IgD-negative memory B cell (primary cell): ENCODE measurements around the gene TBC1D4. TPM values are rescaled to one million over a fixed set of nuclear protein-coding genes. Genes with fewer than 3 reads are reported as not detected.
A peak's percentile ranks its signal among the peaks of the same experiment; 100 is the strongest.

ENCODE experiments used
- H3K27ac Mint-ChIP-seq, 3 donors: one replicate each; pipeline ENCODE4 v1.8.0; 2020 to 2022; ENCODE audit warnings: mild to moderate bottlenecking in 3 of 3, mixed read lengths in 3 of 3, moderate library complexity in 1 of 3
- H3K27me3 Mint-ChIP-seq: one replicate; pipeline ENCODE4 v1.8.0; 2021; ENCODE audit warnings: mixed read lengths
- H3K36me3 Mint-ChIP-seq: one replicate; pipeline ENCODE4 v1.8.0; 2020; ENCODE audit warnings: mild to moderate bottlenecking, mixed read lengths
- H3K4me1 Mint-ChIP-seq, 3 donors: one replicate each; pipeline ENCODE4 v1.8.0; 2020 to 2022; ENCODE audit warnings: mixed read lengths in 3 of 3, mild to moderate bottlenecking in 1 of 3
- H3K4me3 Mint-ChIP-seq, 4 donors: one replicate each; pipeline ENCODE4 v1.8.0; 2020 to 2022; ENCODE audit warnings: mild to moderate bottlenecking in 4 of 4, mixed read lengths in 4 of 4, moderate library complexity in 3 of 4
- H3K9me3 Mint-ChIP-seq, 3 donors: one replicate each; pipeline ENCODE4 v1.8.0; 2020 to 2021; ENCODE audit warnings: mixed read lengths in 3 of 3, mild to moderate bottlenecking in 1 of 3
- polyA plus RNA-seq: library from polyadenylated mRNA; unstranded; fragments of 300-500 nt; fragmentation: Illumina TruSeq; gene quantifications from one replicate; pipeline ENCODE4 v1.2.3, GENCODE V29; 2021

The TBC1D4 gene
- polyA plus RNA-seq, 1 donor from 2014 or later = 1.6 TPM

GRCh38 chr13:75383064-75383715 lies 98.8 kb downstream of the TBC1D4 start:
- H3K9me3 Mint-ChIP-seq = no peaks in the 10 kb centered on the region
- H3K36me3 Mint-ChIP-seq = no peaks in the 10 kb centered on the region
- H3K4me3 Mint-ChIP-seq = no peak overlapping the region
- H3K4me1 Mint-ChIP-seq = no peaks in the 10 kb centered on the region
- H3K27ac Mint-ChIP-seq = no peak overlapping the region
- peaks cover 1% of the 10 kb centered on the region for H3K27me3 Mint-ChIP-seq

DNA sequence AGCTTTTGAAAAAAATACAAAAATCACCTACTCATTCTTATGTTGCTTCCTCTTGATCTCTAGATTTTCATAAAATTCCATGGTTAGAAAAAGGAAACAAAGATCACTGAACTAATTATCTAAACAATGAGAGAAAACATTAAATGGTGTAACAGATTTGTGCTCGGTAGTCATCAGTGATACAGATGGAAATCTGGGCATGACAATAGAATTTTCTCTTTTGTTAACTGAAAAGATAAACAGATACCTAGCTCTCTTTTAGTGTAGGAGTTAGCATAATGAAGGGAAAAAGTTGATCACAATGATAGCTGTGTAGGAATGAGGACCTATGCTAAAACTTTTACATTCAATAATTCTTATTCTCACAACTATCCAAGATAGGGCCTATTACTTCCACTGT lies 103.7 kb downstream of the TBC1D4 start:
- H3K27ac Mint-ChIP-seq = no peak overlapping the region
- peaks cover 1% of the 10 kb centered on the region for H3K27me3 Mint-ChIP-seq
- H3K4me3 Mint-ChIP-seq = no peak overlapping the region
- H3K9me3 Mint-ChIP-seq = no peaks in the 10 kb centered on the region
- H3K4me1 Mint-ChIP-seq = no peaks in the 10 kb centered on the region
- H3K36me3 Mint-ChIP-seq = no peaks in the 10 kb centered on the region

- H3K36me3 Mint-ChIP-seq = no peaks in the 10 kb centered on the region
- peaks cover 1% of the 10 kb centered on the region for H3K27me3 Mint-ChIP-seq
- no peak overlapping the region for H3K27ac Mint-ChIP-seq
- no peaks in the 10 kb centered on the region for H3K9me3 Mint-ChIP-seq
- H3K4me3 Mint-ChIP-seq = no peak overlapping the region
- no peaks in the 10 kb centered on the region for H3K4me1 Mint-ChIP-seq
Observed at GRCh38 chr13:75376792-75377402, 105.1 kb downstream of the TBC1D4 start.

GRCh38 chr13:75375329-75375728 lies 106.6 kb downstream of the TBC1D4 start:
- H3K4me1 Mint-ChIP-seq = no peaks in the 10 kb centered on the region
- H3K36me3 Mint-ChIP-seq = no peaks in the 10 kb centered on the region
- no peaks in the 10 kb centered on the region for H3K27me3 Mint-ChIP-seq
- H3K4me3 Mint-ChIP-seq = no peak overlapping the region
- H3K27ac Mint-ChIP-seq = no peak overlapping the region
- no peaks in the 10 kb centered on the region for H3K9me3 Mint-ChIP-seq

DNA sequence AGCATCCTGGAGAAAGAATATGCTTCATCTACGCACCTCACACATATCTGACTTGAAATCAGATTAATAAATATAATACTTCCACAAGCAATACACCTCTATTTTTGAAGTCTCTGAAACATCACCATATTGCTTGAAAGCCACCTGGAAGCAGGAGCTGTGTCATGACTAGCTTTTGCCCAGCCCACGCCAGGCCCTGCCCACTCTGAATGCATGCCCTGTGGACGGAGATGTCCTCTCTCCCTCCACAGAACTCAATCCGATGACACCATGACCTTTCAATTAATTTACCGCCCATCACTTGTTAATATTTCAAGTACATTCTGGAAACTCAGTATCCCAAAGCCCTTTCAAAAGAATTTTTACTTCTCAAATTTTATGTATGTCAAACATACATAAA lies 108.0 kb downstream of the TBC1D4 start:
- Mint-ChIP-seq H3K36me3 (no peaks in the 10 kb centered on the region), H3K4me3 (no peak overlapping the region), H3K27me3 (peaks cover 2% of the 10 kb centered on the region), H3K4me1 (no peaks in the 10 kb centered on the region), H3K27ac (no peak overlapping the region), H3K9me3 (no peaks in the 10 kb centered on the region)

DNA sequence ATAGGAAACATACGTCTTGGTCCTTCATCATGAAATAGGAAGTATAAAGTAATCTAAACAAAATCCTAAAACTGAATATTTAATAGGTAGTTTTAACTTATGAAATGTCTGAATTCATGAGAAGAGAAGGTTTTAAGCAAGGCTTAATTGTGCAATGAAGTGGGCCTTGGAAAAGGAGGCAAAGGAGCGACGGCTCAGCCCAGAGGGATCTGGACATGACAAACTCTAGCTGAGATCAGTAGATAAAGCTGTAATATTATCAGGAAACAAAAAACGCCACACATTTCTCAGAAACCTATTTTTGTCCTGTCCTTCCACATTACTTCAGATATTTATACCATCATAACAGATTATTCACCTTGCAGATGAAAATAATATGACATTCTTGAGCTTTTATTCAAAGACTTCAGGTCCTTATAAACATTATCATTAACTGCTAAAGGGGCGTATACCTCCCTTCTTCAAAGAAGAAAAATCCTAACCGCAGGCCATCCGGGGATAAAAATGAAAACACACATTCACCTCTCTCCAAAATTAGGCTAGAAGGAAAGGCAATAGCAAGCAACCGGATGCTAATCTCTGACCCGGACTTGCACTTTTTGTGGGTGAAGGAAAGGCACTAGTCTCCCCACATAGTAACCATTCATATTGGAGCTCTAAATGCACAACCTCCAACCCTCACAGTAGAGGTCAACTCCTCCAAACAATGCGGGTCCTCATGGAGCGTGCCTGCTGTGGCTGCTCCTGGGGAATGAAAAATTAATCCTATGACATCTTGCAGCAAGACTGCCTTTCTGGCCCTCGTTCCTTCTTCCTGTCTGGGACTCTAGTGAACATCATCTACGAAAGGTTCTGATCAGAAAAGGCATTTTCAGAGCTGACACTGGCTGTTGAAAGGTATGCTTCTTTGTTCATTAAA lies 108.8 kb downstream of the TBC1D4 start:
- Mint-ChIP-seq H3K27ac (no peak overlapping the region), H3K36me3 (no peaks in the 10 kb centered on the region), H3K27me3 (peaks cover 4% of the 10 kb centered on the region), H3K4me3 (no peak overlapping the region), H3K4me1 (no peaks in the 10 kb centered on the region), H3K9me3 (no peaks in the 10 kb centered on the region)

DNA sequence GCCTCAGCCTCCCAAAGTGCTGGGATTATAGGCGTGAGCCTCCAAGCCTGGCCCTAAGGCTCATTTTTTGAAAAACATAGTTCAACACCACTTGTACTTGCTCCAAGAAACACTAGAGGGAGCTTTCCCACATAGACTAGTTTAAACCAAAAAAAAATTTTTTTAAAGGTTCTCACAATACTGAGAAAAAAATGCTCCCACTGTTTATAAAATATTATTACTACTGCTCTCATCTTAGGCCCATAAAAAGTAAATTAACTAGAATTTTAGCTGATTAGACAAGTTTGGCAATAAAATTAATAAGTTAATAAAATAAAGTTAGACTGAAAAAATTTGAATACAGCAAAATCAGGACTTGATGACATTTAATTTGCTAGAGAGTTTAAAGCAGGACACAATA lies 109.5 kb downstream of the TBC1D4 start:
- no peaks in the 10 kb centered on the region for H3K4me1 Mint-ChIP-seq
- H3K27ac Mint-ChIP-seq = no peak overlapping the region
- H3K4me3 Mint-ChIP-seq = no peak overlapping the region
- no peaks in the 10 kb centered on the region for H3K9me3 Mint-ChIP-seq
- peaks cover 4% of the 10 kb centered on the region for H3K27me3 Mint-ChIP-seq
- H3K36me3 Mint-ChIP-seq = no peaks in the 10 kb centered on the region

GRCh38 chr13:75371203-75371602 lies 110.8 kb downstream of the TBC1D4 start:
- Mint-ChIP-seq H3K4me3 (no peak overlapping the region), H3K9me3 (no peaks in the 10 kb centered on the region), H3K27ac (no peak overlapping the region), H3K27me3 (peaks cover 7% of the 10 kb centered on the region), H3K36me3 (no peaks in the 10 kb centered on the region), H3K4me1 (peaks cover 0 to under 1% (median 0%) of the 10 kb centered on the region in 3 donors)

GRCh38 chr13:75370774-75371173 lies 111.2 kb downstream of the TBC1D4 start:
- Mint-ChIP-seq H3K4me3 (no peak overlapping the region), H3K27ac (no peak overlapping the region), H3K9me3 (no peaks in the 10 kb centered on the region), H3K36me3 (no peaks in the 10 kb centered on the region), H3K27me3 (peaks cover 10% of the 10 kb centered on the region), H3K4me1 (peaks cover 2 to 5% (median 2%) of the 10 kb centered on the region in 3 donors)

GRCh38 chr13:75369981-75370380 lies 112.0 kb downstream of the TBC1D4 start:
- Mint-ChIP-seq H3K27ac (no peak overlapping the region), H3K9me3 (no peaks in the 10 kb centered on the region), H3K36me3 (no peaks in the 10 kb centered on the region), H3K4me1 (peaks cover 4 to 7% (median 4%) of the 10 kb centered on the region in 3 donors), H3K27me3 (peaks cover 12% of the 10 kb centered on the region), H3K4me3 (no peak overlapping the region)

DNA sequence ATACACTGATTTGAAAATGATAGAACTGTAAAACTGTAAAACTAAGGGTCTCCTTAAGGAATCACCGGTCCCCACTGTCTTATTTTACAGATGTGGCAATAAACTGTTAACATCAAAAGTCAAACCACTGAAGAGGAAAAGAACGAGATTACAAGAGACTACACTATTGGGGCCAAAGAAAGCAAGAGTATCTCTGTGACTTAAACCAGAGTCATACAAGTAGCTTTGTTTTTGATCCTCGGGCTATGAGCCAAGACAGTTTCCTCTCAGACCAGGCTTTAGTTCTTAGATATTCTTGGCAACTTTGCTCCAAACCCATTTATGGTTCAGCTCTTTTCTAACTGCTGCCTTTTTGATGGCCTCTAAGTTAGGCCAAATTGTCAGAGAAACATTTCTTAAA lies 113.8 kb downstream of the TBC1D4 start:
- Mint-ChIP-seq H3K27ac (no peak overlapping the region), H3K27me3 (peaks cover 12% of the 10 kb centered on the region), H3K9me3 (no peaks in the 10 kb centered on the region), H3K4me1 (peaks cover 4 to 7% (median 4%) of the 10 kb centered on the region in 3 donors), H3K36me3 (no peaks in the 10 kb centered on the region), H3K4me3 (no peak overlapping the region)

GRCh38 chr13:75366380-75367280 lies 115.3 kb downstream of the TBC1D4 start:
- H3K36me3 Mint-ChIP-seq = no peaks in the 10 kb centered on the region
- peaks cover 15% of the 10 kb centered on the region for H3K27me3 Mint-ChIP-seq
- H3K4me3 Mint-ChIP-seq = no peak overlapping the region
- no peak overlapping the region for H3K27ac Mint-ChIP-seq
- H3K9me3 Mint-ChIP-seq = no peaks in the 10 kb centered on the region
- H3K4me1 Mint-ChIP-seq = peaks cover 4 to 7% (median 4%) of the 10 kb centered on the region in 3 donors

GRCh38 chr13:75365724-75366173 lies 116.2 kb downstream of the TBC1D4 start:
- Mint-ChIP-seq H3K4me1 (peaks cover 4 to 7% (median 4%) of the 10 kb centered on the region in 3 donors), H3K36me3 (no peaks in the 10 kb centered on the region), H3K9me3 (no peaks in the 10 kb centered on the region), H3K27ac (peak overlapping the region in 1 of 3 donors; percentile 4), H3K4me3 (no peak overlapping the region), H3K27me3 (peaks cover 15% of the 10 kb centered on the region)

GRCh38 chr13:75364131-75364713 lies 117.7 kb downstream of the TBC1D4 start:
- no peak overlapping the region for H3K4me3 Mint-ChIP-seq
- H3K9me3 Mint-ChIP-seq = no peaks in the 10 kb centered on the region
- H3K27ac Mint-ChIP-seq = no peak overlapping the region
- peaks cover 15% of the 10 kb centered on the region for H3K27me3 Mint-ChIP-seq
- peaks cover 4 to 7% (median 4%) of the 10 kb centered on the region in 3 donors for H3K4me1 Mint-ChIP-seq
- H3K36me3 Mint-ChIP-seq = no peaks in the 10 kb centered on the region
